ENCODE measurements around the gene TMOD1.

TMOD1 gene

GRCh38 chr9:97518166-97518908 lies 16.9 kb downstream of the TMOD1 start:
- DNase-seq, result no peak

GRCh38 chr9:97518909-97519307 lies 17.4 kb downstream of the TMOD1 start:
- no peak for DNase-seq

GRCh38 chr9:97519441-97519970 lies 18.0 kb downstream of the TMOD1 start:
- DNase-seq, result no peak

GRCh38 chr9:97521576-97522333 lies 20.3 kb downstream of the TMOD1 start:
- DNase-seq, result no peak

GRCh38 chr9:97524424-97524823 lies 23.0 kb downstream of the TMOD1 start:
- DNase-seq, result no peak

GRCh38 chr9:97525451-97525850 lies 24.0 kb downstream of the TMOD1 start:
- no peak for DNase-seq

- DNase-seq, result no peak
These were observed 25.6 kb downstream of the TMOD1 start for GRCh38 chr9:97526895-97527575.

- DNase-seq, result no peak
These were observed 26.4 kb downstream of the TMOD1 start for GRCh38 chr9:97527626-97528528.

GRCh38 chr9:97528529-97529230 lies 27.2 kb downstream of the TMOD1 start:
- DNase-seq, result no peak

- no peak for DNase-seq
These were observed 28.1 kb downstream of the TMOD1 start for GRCh38 chr9:97529363-97530076.

GRCh38 chr9:97531888-97532376 lies 30.5 kb downstream of the TMOD1 start:
- no peak for DNase-seq

- DNase-seq, result no peak
These were observed 32.7 kb downstream of the TMOD1 start for GRCh38 chr9:97534185-97534584.

GRCh38 chr9:97534961-97535594 lies 33.6 kb downstream of the TMOD1 start:
- no peak for DNase-seq

GRCh38 chr9:97535771-97536170 lies 34.3 kb downstream of the TMOD1 start:
- DNase-seq, result no peak

GRCh38 chr9:97536480-97536879 lies 35.0 kb downstream of the TMOD1 start:
- DNase-seq, result no peak

GRCh38 chr9:97543561-97543960 lies 42.1 kb downstream of the TMOD1 start:
- no peak for DNase-seq

GRCh38 chr9:97545486-97545885 lies 44.0 kb downstream of the TMOD1 start:
- DNase-seq, result no peak

- DNase-seq, result no peak
These were observed 45.8 kb downstream of the TMOD1 start for GRCh38 chr9:97547098-97547829.

GRCh38 chr9:97548379-97548778 lies 46.9 kb downstream of the TMOD1 start:
- no peak for DNase-seq

Measured in effector CD8-positive, alpha-beta T cell (primary cell).